Loucy (cell line): Measurements from ENCODE around the gene DDAH2.
A peak's percentile ranks its signal among the peaks of the same experiment; 100 is the strongest.
"Not testable (repeated sequence)": the region's sequence is repeated elsewhere in the genome, so short reads cannot be mapped to it uniquely, and the experiment has no call there.

Source experiments
- H2AFZ ChIP-seq: fragments of 200-600 bp; sonication (generic); 2 replicates; pipeline ENCODE4 v1.6.0; 2016; ENCODE audit warnings: antibody characterized with exemption, mild to moderate bottlenecking, low read length, moderate library complexity
- H3F3A ChIP-seq: fragments of 200-600 bp; 2 replicates; pipeline ENCODE4 v1.6.0; 2016; ENCODE audit warnings: antibody characterized with exemption, low read depth, mild to moderate bottlenecking
- H3K27me3 ChIP-seq: fragments of 200-600 bp; sonication (generic); 2 replicates; pipeline ENCODE4 v1.6.1; 2014; ENCODE audit warnings: low read length, mild to moderate bottlenecking; ENCODE audit not compliant: insufficient read depth, poor library complexity, severe bottlenecking
- H3K36me3 ChIP-seq: fragments of 200-600 bp; sonication (generic); 2 replicates; pipeline ENCODE4 v1.6.1; 2016; ENCODE audit warnings: low read length; ENCODE audit not compliant: insufficient read depth
- H3K4me1 ChIP-seq: fragments of 200-600 bp; sonication (generic); 2 replicates; pipeline ENCODE4 v1.5.1; 2014; ENCODE audit warnings: low read length, mild to moderate bottlenecking; ENCODE audit not compliant: insufficient read depth, poor library complexity, severe bottlenecking
- H3K4me2 ChIP-seq: fragments of 200-600 bp; sonication (generic); 2 replicates; pipeline ENCODE4 v1.6.0; 2014; ENCODE audit warnings: antibody characterized with exemption, low read length, low read depth, mild to moderate bottlenecking; ENCODE audit not compliant: poor library complexity, severe bottlenecking
- H3K4me3 ChIP-seq: fragments of 200-600 bp; sonication (generic); 2 replicates; pipeline ENCODE4 v1.5.1; 2014; ENCODE audit warnings: low read length, mild to moderate bottlenecking, mixed read lengths; ENCODE audit not compliant: poor library complexity, severe bottlenecking
- H3K79me2 ChIP-seq: fragments of 200-600 bp; sonication (generic); 2 replicates; pipeline ENCODE4 v1.6.1; 2014; ENCODE audit warnings: low read length; ENCODE audit not compliant: insufficient read depth
- H3K9ac ChIP-seq: fragments of 200-600 bp; sonication (generic); 2 replicates; pipeline ENCODE4 v1.6.0; 2014; ENCODE audit warnings: mild to moderate bottlenecking, low read depth, low read length, moderate library complexity; ENCODE audit not compliant: poor library complexity, severe bottlenecking
- H3K9me2 ChIP-seq: fragments of 200-600 bp; sonication (generic); replicated peaks from 2 replicates; pipeline ENCODE4 v1.6.1; 2016; ENCODE audit warnings: low read depth, low read length, mixed read lengths
- H3K9me3 ChIP-seq: fragments of 200-600 bp; sonication (generic); 2 replicates; pipeline ENCODE4 v1.6.1; 2014; ENCODE audit warnings: mild to moderate bottlenecking, antibody characterized with exemption, low read length, low read depth; ENCODE audit not compliant: insufficient read depth
- H4K20me1 ChIP-seq: fragments of 200-600 bp; sonication (generic); 2 replicates; pipeline ENCODE4 v1.6.0; 2014; ENCODE audit warnings: antibody characterized with exemption, low read length, mild to moderate bottlenecking; ENCODE audit not compliant: insufficient read depth, poor library complexity, severe bottlenecking
- CTCF ChIP-seq: fragments of 200-600 bp; sonication (generic); conservative IDR thresholded peaks from 2 replicates; pipeline ENCODE4 v1.5.1; 2014; ENCODE audit warnings: mild to moderate bottlenecking, antibody characterized with exemption, low read length
- EZH2phosphoT487 ChIP-seq: fragments of 200-600 bp; IDR thresholded peaks from 2 replicates; pipeline ENCODE4 v1.6.1; 2018; ENCODE audit warnings: antibody characterized with exemption, mild to moderate bottlenecking, moderate library complexity, borderline replicate concordance

The DDAH2 gene

GRCh38 chr6:31712296-31712695, 16.8 kb downstream of the DDAH2 start:
- H2AFZ ChIP-seq = no peak overlapping the region
- H3K79me2 ChIP-seq = no peaks in the 10 kb centered on the region
- H3K27me3 ChIP-seq = no peaks in the 10 kb centered on the region
- no peaks in the 10 kb centered on the region for H3K36me3 ChIP-seq
- H3K4me2 ChIP-seq = no peak overlapping the region
- H3F3A ChIP-seq = no peaks in the 10 kb centered on the region
- H3K9ac ChIP-seq = peak overlapping the region; percentile 3
- no peak overlapping the region for H3K4me3 ChIP-seq
- TF ChIP-seq CTCF (peak; percentile 59), EZH2phosphoT487 (no peak)
- H3K4me1 ChIP-seq = peaks cover 40% of the 10 kb centered on the region
- no peaks in the 10 kb centered on the region for H3K9me2 ChIP-seq
- H4K20me1 ChIP-seq = no peaks in the 10 kb centered on the region
- H3K9me3 ChIP-seq = no peaks in the 10 kb centered on the region

GRCh38 chr6:31711233-31711632, 17.9 kb downstream of the DDAH2 start:
- no peaks in the 10 kb centered on the region for H3K36me3 ChIP-seq
- peak overlapping the region; percentile 37 for H3K9ac ChIP-seq
- no peaks in the 10 kb centered on the region for H3K9me3 ChIP-seq
- H3K4me1 ChIP-seq = peaks cover 40% of the 10 kb centered on the region
- H3K79me2 ChIP-seq = no peaks in the 10 kb centered on the region
- no peak overlapping the region for H3K4me3 ChIP-seq
- no peaks in the 10 kb centered on the region for H3K9me2 ChIP-seq
- TF ChIP-seq EZH2phosphoT487 (no peak), CTCF (no peak)
- no peaks in the 10 kb centered on the region for H3F3A ChIP-seq
- H2AFZ ChIP-seq = peak overlapping the region; percentile 47; the same call in 1 of the 2 replicates
- no peaks in the 10 kb centered on the region for H3K27me3 ChIP-seq
- no peaks in the 10 kb centered on the region for H4K20me1 ChIP-seq
- H3K4me2 ChIP-seq = peak overlapping the region; percentile 19

- Histone ChIP-seq H3K79me2 (no peaks in the 10 kb centered on the region), H2AFZ (peak overlapping the region; percentile 47), H3K9me3 (no peaks in the 10 kb centered on the region), H3K36me3 (no peaks in the 10 kb centered on the region), H3K27me3 (no peaks in the 10 kb centered on the region), H3K9me2 (no peaks in the 10 kb centered on the region), H3K4me2 (peak overlapping the region; percentile 19), H3K4me1 (peaks cover 40% of the 10 kb centered on the region), H4K20me1 (no peaks in the 10 kb centered on the region), H3K9ac (peak overlapping the region; percentile 37), H3F3A (no peaks in the 10 kb centered on the region), H3K4me3 (peak overlapping the region; percentile 13)
- TF ChIP-seq CTCF (no peak), EZH2phosphoT487 (no peak)
Measured at GRCh38 chr6:31710523-31711219, 18.4 kb downstream of the DDAH2 start.

- not testable (repeated sequence) for H2AFZ ChIP-seq, H3K9ac ChIP-seq, H3K9me2 ChIP-seq, H3K4me3 ChIP-seq, H3K36me3 ChIP-seq, H3K79me2 ChIP-seq, H3K9me3 ChIP-seq, H3K27me3 ChIP-seq, H3K4me2 ChIP-seq, H3F3A ChIP-seq, H4K20me1 ChIP-seq
- peaks cover 30% of the 10 kb centered on the region for H3K4me1 ChIP-seq
Measured at GRCh38 chr6:31709157-31709556, 19.9 kb downstream of the DDAH2 start.
